HepG2 (cell line): Measurements from ENCODE around the gene FAM53B. TPM values are rescaled to one million over a fixed set of nuclear protein-coding genes. Genes with fewer than 3 reads are reported as not detected.

Experiments
- ATAC-seq: fragments of 200-7000 bp; cut with Tn5 transposase; 3 replicates; pipeline ENCODE4 v1.9.1; 2020; ENCODE audit warnings: mild to moderate bottlenecking, moderate library complexity
- BruUV-seq: library from RNA; stranded (reverse); fragments of 400-500 nt; replicated peaks from 2 replicates; lab custom pipeline; 2021; lab: Mats Ljungman, UMichigan
- CTCF ChIA-PET: fragments of 300-600 bp; formaldehyde crosslinking; extraction: SDS; loops from one replicate; lab custom pipeline; 2021; ENCODE audit warnings: low total read pairs, inconsistent platforms, low intra/inter-chr PET ratio; lab: Yijun Ruan, JAX
- POLR2A ChIA-PET: fragments of 350-600 bp; sonication (Branson Sonifier 250); formaldehyde crosslinking; loops from one replicate; lab custom pipeline; 2020; ENCODE audit warnings: antibody characterized with exemption, inconsistent platforms; lab: Yijun Ruan, JAX
- DNase-seq: peaks from one replicate; pipeline ENCODE4 v3.0.0-alpha.2; 2015; ENCODE audit warnings: low spot score
- FAIRE-seq: peaks from 3 replicates; lab custom pipeline; 2011; peaks lifted over from hg19 to GRCh38; lab: Jason Lieb, UNC
- H2AFZ ChIP-seq: one replicate; pipeline ENCODE4 v1.6.1; 2011; ENCODE audit warnings: low read length, inconsistent platforms
- H3K27ac ChIP-seq: fragments of 300-600 bp; 3 replicates; pipeline ENCODE4 v1.8.0; 2011; ENCODE audit warnings: mixed run types, mild to moderate bottlenecking, mixed read lengths, low read length, inconsistent platforms; ENCODE audit not compliant: insufficient read depth; ENCODE audit errors: extremely low read length
- H3K27me3 ChIP-seq, 2 experiments: fragments of 200-600 bp in 1 of 2; 2 replicates in 1 of 2; 3 replicates in 1 of 2; pipeline versions ENCODE4 v1.6.0 to v1.8.0; 2011; ENCODE audit warnings: low read length in 2 of 2, mild to moderate bottlenecking in 2 of 2, moderate library complexity in 2 of 2, inconsistent platforms in 1 of 2; ENCODE audit not compliant: insufficient read depth in 2 of 2, control insufficient read depth in 1 of 2
- H3K36me3 ChIP-seq, 2 experiments: fragments of 200-600 bp in 1 of 2; replicated peaks in 1 of 2; 2 replicates in 1 of 2; 3 replicates in 1 of 2; pipeline versions ENCODE4 v1.5.1 to v1.8.0; 2011; ENCODE audit warnings: low read length in 2 of 2, inconsistent platforms in 1 of 2; ENCODE audit not compliant: insufficient read depth in 2 of 2, control insufficient read depth in 1 of 2
- H3K4me1 ChIP-seq: 2 replicates; pipeline ENCODE4 v1.5.1; 2012; ENCODE audit warnings: low read length, inconsistent platforms; ENCODE audit not compliant: insufficient read depth
- H3K4me2 ChIP-seq: 2 replicates; pipeline ENCODE4 v1.6.0; 2011; ENCODE audit warnings: low read depth, low read length, inconsistent platforms
- H3K4me3 ChIP-seq, 3 experiments: fragments of 200-600 bp in 1 of 3; sonication (generic), shearing (Covaris generic) in 1 of 3; replicated peaks in 1 of 3; 2 replicates each; pipeline ENCODE4 v1.5.1; 2011 to 2016; ENCODE audit warnings: low read length in 3 of 3, inconsistent platforms in 2 of 3, low read depth in 2 of 3, mild to moderate bottlenecking in 2 of 3, control low read depth in 1 of 3, mixed read lengths in 1 of 3; ENCODE audit not compliant: insufficient read depth in 1 of 3
- H3K79me2 ChIP-seq: one replicate; pipeline ENCODE4 v1.6.1; 2011; ENCODE audit warnings: low read length, inconsistent platforms; ENCODE audit not compliant: insufficient read depth
- H3K9ac ChIP-seq: 2 replicates; pipeline ENCODE4 v1.6.0; 2011; ENCODE audit warnings: mild to moderate bottlenecking, low read depth, low read length, inconsistent platforms; ENCODE audit not compliant: insufficient read depth
- H3K9me3 ChIP-seq: 2 replicates; pipeline ENCODE4 v1.5.1; 2012; ENCODE audit warnings: mild to moderate bottlenecking, low read length
- H4K20me1 ChIP-seq: 2 replicates; pipeline ENCODE4 v1.6.0; 2011; ENCODE audit warnings: inconsistent platforms, mild to moderate bottlenecking, low read length, moderate library complexity; ENCODE audit not compliant: insufficient read depth
- CHD4 ChIP-seq: fragments of 200-600 bp; sonication (generic); IDR thresholded peaks from 2 replicates; pipeline ENCODE4 v1.7.0; 2017; ENCODE audit warnings: mild to moderate bottlenecking, low read length, borderline replicate concordance
- FOXA1 ChIP-seq, 2 experiments: fragments of 450-650 bp in 1 of 2; sonication (generic) in 1 of 2; formaldehyde crosslinking in 1 of 2; IDR thresholded peaks; 2 replicates each; pipeline versions ENCODE4 v1.4.0 to v1.6.1; 2016 to 2020; ENCODE audit warnings: missing genetic modification reagents in 1 of 2
- KDM4B ChIP-seq: sonication (generic); formaldehyde crosslinking; IDR thresholded peaks from 2 replicates; pipeline ENCODE4 v1.4.0; 2020; ENCODE audit warnings: missing genetic modification reagents
- MIXL1 ChIP-seq: IDR thresholded peaks from 2 replicates; pipeline ENCODE4 v1.6.1; 2016
- NCOA2 ChIP-seq: sonication (generic); formaldehyde crosslinking; IDR thresholded peaks from 2 replicates; pipeline ENCODE4 v1.8.0; 2022; ENCODE audit warnings: inconsistent platforms
- NR2F6 ChIP-seq, 2 experiments: IDR thresholded peaks; 2 replicates each; pipeline ENCODE4 v1.6.1; 2016; ENCODE audit warnings: antibody characterized with exemption in 1 of 2, mild to moderate bottlenecking in 1 of 2
- ZKSCAN8 ChIP-seq: IDR thresholded peaks from 2 replicates; pipeline ENCODE4 v1.6.1; 2016; ENCODE audit warnings: borderline replicate concordance, missing genetic modification reagents, missing compliant biosample characterization
- ZNF703 ChIP-seq: sonication (generic); formaldehyde crosslinking; IDR thresholded peaks from 2 replicates; pipeline ENCODE4 v1.5.1; 2020; ENCODE audit warnings: missing genetic modification reagents, mild to moderate bottlenecking, moderate library complexity, borderline replicate concordance
- WGBS: methylation state at CpG from one replicate; pipeline ENCODE4 v1.1.6; 2017; ENCODE audit warnings: low lambda C conversion rate; 5-methylcytosine and 5-hydroxymethylcytosine counted together
- in situ Hi-C: cut with HindIII; loops from 2 replicates; pipeline ENCODE4 v1.10.0; 2017; ENCODE audit warnings: low pct_unique_long_range_greater_than_20kb; ENCODE audit not compliant: extremely low pct_ligation_motif_present
- intact Hi-C: fragments of 100-400 bp; cut with micrococcal nuclease; formaldehyde crosslinking; loops from one replicate; pipeline ENCODE4 v1.10.0; 2022; ENCODE audit not compliant: unreplicated experiment
- polyA plus RNA-seq, 8 experiments: library from polyadenylated mRNA; depleted of rRNA in 3 of 8; stranded (reverse) in 7 of 8; unstranded in 1 of 8; fragments of >200 nt; fragmentation: Illumina TruSeq in 4 of 8; extraction: Trizol in 4 of 8; gene quantifications; 2 replicates each; pipeline versions ENCODE4 v1.2.1 to v1.2.3, GENCODE V29; 2011 to 2016; ENCODE audit warnings: low read depth in 4 of 8, missing spikeins in 1 of 8, mixed read lengths in 1 of 8; ENCODE audit not compliant: insufficient read depth in 1 of 8
- total RNA-seq, 5 experiments: library from RNA; depleted of rRNA; stranded (reverse); fragments of >200 nt; fragmentation: Illumina TruSeq; extraction: Trizol; gene quantifications; 2 replicates each; pipeline ENCODE4 v1.2.3, GENCODE V29; 2016; ENCODE audit warnings: low read depth in 1 of 5
- TF ChIP-seq, protein P1 (sequence below): sonication (generic); formaldehyde crosslinking; IDR thresholded peaks from 2 replicates; pipeline ENCODE4 v1.8.0; 2022; ENCODE audit warnings: mild to moderate bottlenecking, missing genetic modification reagents
- TF ChIP-seq, protein P2 (sequence below): sonication (generic); formaldehyde crosslinking; conservative IDR thresholded peaks from 2 replicates; pipeline ENCODE4 v1.4.0; 2020; ENCODE audit warnings: missing genetic modification reagents
- TF ChIP-seq, protein P3 (sequence below): sonication (generic); formaldehyde crosslinking; IDR thresholded peaks from one replicate; pipeline ENCODE4 v1.5.1; 2020; ENCODE audit warnings: mild to moderate bottlenecking, missing genetic modification reagents; ENCODE audit errors: not compliant biosample characterization

FAM53B gene
- total and polyA plus RNA-seq, 2 of the 13 experiments (the other 11 are each of a cell fraction or from before 2014, with no cell fraction given), result 6.4 to 19.3 TPM

DNA sequence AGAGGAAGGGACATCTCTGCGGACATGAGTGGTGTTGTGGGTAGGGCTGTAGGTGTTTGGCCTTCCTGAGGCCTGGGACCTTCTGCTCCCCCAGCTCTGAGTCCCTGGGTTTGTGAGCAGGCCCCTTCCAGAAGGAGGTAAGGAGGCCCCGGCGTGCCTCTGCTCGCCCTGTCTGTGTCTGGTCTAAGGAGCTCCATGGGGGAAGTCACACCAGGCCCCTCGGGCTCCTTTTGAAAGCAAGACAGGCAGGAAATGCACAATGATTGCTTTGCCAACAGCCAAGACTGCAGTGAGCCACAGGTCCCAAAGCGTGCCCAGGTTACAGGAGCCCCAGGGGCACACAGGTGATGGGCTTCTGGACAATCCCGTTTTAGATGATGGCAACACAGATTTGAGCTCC is 89.5 kb downstream of the FAM53B start (continued):
- no peak for TF ChIP-seq NR2F6 (IDR thresholded peaks at IDR 0.05)
- TF ChIP-seq NR2F6 (CRISPR knock-in tag; IDR thresholded peaks at IDR 0.05), result no peak
- no peak for TF ChIP-seq NCOA2 (CRISPR knock-in tag)
- TF ChIP-seq ZKSCAN8 (CRISPR knock-in tag), result no peak
- TF ChIP-seq, protein P1, sequence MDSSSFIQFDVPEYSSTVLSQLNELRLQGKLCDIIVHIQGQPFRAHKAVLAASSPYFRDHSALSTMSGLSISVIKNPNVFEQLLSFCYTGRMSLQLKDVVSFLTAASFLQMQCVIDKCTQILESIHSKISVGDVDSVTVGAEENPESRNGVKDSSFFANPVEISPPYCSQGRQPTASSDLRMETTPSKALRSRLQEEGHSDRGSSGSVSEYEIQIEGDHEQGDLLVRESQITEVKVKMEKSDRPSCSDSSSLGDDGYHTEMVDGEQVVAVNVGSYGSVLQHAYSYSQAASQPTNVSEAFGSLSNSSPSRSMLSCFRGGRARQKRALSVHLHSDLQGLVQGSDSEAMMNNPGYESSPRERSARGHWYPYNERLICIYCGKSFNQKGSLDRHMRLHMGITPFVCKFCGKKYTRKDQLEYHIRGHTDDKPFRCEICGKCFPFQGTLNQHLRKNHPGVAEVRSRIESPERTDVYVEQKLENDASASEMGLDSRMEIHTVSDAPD, result no peak
- TF ChIP-seq, protein P2, sequence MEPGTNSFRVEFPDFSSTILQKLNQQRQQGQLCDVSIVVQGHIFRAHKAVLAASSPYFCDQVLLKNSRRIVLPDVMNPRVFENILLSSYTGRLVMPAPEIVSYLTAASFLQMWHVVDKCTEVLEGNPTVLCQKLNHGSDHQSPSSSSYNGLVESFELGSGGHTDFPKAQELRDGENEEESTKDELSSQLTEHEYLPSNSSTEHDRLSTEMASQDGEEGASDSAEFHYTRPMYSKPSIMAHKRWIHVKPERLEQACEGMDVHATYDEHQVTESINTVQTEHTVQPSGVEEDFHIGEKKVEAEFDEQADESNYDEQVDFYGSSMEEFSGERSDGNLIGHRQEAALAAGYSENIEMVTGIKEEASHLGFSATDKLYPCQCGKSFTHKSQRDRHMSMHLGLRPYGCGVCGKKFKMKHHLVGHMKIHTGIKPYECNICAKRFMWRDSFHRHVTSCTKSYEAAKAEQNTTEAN (CRISPR knock-in tag), result no peak

DNA sequence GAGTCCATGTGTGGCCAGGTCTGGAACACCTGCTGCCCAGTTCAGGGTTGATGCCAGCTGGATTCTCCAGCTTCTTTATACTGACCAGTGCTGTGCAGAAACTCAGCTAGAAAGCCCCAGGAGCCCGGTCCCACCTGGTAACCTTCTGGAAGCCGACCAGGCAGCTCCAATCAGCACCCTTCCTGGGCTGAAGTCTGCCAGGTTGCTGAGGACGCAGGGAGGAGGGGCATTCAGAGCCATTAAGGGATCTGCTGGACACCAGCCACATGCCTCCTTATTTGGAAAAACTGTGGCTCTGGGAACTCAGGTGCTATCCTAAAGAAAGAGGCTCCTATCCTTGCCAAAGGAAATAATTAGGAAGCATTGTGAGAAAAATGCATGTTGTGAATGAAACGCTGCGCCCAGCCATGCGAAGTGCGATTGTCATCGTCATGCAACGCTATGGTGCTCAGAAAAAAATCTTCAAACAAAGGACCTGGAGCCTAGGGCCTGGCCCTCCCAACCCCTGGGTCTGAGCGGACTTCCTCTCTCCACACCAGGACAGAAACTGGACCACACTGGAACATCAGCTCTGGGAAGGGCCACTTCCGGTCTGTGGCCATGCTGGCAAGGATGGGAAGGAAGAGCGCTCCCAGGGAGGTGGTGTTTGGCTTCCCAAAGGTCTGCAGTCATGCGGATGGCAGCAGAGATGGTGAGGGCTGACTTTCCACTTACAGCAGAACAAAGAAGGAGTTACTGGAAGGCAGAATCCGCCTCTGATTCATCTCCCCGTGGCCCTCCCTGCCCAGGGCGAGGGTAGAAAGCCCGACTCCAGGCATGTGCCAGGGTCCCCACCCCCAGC is 90.1 kb downstream of the FAM53B start:
- no TSS peak for BruUV-seq
- POLR2A ChIA-PET, result no interaction called here
- Histone ChIP-seq H3K4me2 (no peak overlapping the region), H3K36me3 (peaks cover 0 to 5% of the 10 kb centered on the region in 2 experiments; a peak in 2 of 5 replicates), H3K9ac (no peak overlapping the region), H4K20me1 (no peaks in the 10 kb centered on the region), H3K4me3 (no peak overlapping the region), H3K9me3 (no peaks in the 10 kb centered on the region), H2AFZ (no peak overlapping the region), H3K4me1 (peaks cover 29% of the 10 kb centered on the region), H3K27ac (no peak overlapping the region), H3K79me2 (no peaks in the 10 kb centered on the region), H3K27me3 (no peaks in the 10 kb centered on the region)
- CTCF ChIA-PET, result no interaction called here
- intact Hi-C loops, result no loop called here
- DNase-seq, result no peak
- FAIRE-seq, result no peak
- ATAC-seq, result no peak
- 94% methylated on average over 15 of the region's 17 CpGs for WGBS
- in situ Hi-C loops, result no loop called here
- TF ChIP-seq ZNF703 (CRISPR knock-in tag) (no peak), FOXA1 (IDR thresholded peaks at IDR 0.05) (no peak), FOXA1 (CRISPR knock-in tag; IDR thresholded peaks at IDR 0.05) (no peak), CHD4 (no peak), MIXL1 (CRISPR knock-in tag) (no peak), KDM4B (CRISPR knock-in tag) (no peak)
- TF ChIP-seq, protein P3, sequence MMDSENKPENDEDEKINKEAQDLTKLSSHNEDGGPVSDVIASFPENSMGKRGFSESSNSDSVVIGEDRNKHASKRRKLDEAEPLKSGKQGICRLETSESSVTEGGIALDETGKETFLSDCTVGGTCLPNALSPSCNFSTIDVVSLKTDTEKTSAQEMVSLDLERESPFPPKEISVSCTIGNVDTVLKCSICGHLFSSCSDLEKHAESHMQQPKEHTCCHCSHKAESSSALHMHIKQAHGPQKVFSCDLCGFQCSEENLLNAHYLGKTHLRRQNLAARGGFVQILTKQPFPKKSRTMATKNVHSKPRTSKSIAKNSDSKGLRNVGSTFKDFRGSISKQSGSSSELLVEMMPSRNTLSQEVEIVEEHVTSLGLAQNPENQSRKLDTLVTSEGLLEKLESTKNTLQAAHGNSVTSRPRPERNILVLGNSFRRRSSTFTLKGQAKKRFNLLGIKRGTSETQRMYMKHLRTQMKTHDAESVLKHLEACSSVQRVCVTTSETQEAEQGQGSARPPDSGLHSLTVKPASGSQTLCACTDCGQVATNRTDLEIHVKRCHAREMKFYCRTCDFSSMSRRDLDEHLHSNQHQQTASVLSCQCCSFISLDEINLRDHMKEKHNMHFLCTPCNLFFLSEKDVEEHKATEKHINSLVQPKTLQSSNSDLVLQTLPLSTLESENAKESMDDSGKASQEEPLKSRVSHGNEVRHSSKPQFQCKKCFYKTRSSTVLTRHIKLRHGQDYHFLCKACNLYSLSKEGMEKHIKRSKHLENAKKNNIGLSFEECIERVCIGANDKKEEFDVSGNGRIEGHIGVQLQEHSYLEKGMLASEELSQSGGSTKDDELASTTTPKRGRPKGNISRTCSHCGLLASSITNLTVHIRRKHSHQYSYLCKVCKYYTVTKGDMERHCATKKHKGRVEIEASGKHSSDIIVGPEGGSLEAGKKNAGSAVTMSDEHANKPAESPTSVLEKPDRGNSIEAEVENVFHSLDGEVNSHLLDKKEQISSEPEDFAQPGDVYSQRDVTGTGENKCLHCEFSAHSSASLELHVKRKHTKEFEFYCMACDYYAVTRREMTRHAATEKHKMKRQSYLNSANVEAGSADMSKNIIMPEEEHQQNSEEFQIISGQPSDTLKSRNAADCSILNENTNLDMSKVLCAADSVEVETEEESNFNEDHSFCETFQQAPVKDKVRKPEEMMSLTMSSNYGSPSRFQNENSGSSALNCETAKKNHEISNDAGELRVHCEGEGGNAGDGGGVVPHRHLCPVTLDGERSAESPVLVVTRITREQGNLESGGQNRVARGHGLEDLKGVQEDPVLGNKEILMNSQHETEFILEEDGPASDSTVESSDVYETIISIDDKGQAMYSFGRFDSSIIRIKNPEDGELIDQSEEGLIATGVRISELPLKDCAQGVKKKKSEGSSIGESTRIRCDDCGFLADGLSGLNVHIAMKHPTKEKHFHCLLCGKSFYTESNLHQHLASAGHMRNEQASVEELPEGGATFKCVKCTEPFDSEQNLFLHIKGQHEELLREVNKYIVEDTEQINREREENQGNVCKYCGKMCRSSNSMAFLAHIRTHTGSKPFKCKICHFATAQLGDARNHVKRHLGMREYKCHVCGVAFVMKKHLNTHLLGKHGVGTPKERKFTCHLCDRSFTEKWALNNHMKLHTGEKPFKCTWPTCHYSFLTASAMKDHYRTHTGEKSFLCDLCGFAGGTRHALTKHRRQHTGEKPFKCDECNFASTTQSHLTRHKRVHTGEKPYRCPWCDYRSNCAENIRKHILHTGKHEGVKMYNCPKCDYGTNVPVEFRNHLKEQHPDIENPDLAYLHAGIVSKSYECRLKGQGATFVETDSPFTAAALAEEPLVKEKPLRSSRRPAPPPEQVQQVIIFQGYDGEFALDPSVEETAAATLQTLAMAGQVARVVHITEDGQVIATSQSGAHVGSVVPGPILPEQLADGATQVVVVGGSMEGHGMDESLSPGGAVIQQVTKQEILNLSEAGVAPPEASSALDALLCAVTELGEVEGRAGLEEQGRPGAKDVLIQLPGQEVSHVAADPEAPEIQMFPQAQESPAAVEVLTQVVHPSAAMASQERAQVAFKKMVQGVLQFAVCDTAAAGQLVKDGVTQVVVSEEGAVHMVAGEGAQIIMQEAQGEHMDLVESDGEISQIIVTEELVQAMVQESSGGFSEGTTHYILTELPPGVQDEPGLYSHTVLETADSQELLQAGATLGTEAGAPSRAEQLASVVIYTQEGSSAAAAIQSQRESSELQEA (CRISPR knock-in tag), result no peak
